NCI-H2107 (cell line): ENCODE data around the gene NTHL1.
"Not testable (repeated sequence)": the region's sequence is repeated elsewhere in the genome, so short reads cannot be mapped to it uniquely, and the experiment has no call there.

ENCODE experiments used
- DNase-seq: peaks from one replicate; lab custom pipeline; 2025; lab: John Stamatoyannopoulos, UW

The NTHL1 gene

GRCh38 chr16:2028146-2028545 lies 19.5 kb downstream of the NTHL1 start:
- DNase-seq, result no peak

GRCh38 chr16:2027024-2028010 lies 20.3 kb downstream of the NTHL1 start:
- no peak for DNase-seq

GRCh38 chr16:2026461-2027023 lies 21.1 kb downstream of the NTHL1 start, which contains the start of gene NHERF2:
TSS of gene NHERF2 (plus strand) at chr16:2026902. CDS start at chr16:2027006, 104 bp downstream.
- no peak for DNase-seq

- no peak for DNase-seq
These were observed 21.7 kb downstream of the NTHL1 start for GRCh38 chr16:2025878-2026460.

- no peak for DNase-seq
These were observed 22.4 kb downstream of the NTHL1 start for GRCh38 chr16:2025251-2025650.

- no peak for DNase-seq
These were observed 23.6 kb downstream of the NTHL1 start for GRCh38 chr16:2024032-2024420.

GRCh38 chr16:2023092-2024031 lies 24.3 kb downstream of the NTHL1 start:
- peak; percentile 85 for DNase-seq

GRCh38 chr16:2022723-2023091 lies 24.9 kb downstream of the NTHL1 start:
- no peak for DNase-seq

GRCh38 chr16:2019921-2020831 lies 27.5 kb downstream of the NTHL1 start:
- no peak for DNase-seq

- DNase-seq, result no peak
These were observed 28.1 kb downstream of the NTHL1 start, which contains the start of gene NPW for GRCh38 chr16:2019518-2019920. TSS of gene NPW (plus strand) at chr16:2019785.

GRCh38 chr16:2016407-2016922 lies 31.2 kb downstream of the NTHL1 start:
- DNase-seq, result no peak

- DNase-seq, result no peak
These were observed 31.8 kb downstream of the NTHL1 start for GRCh38 chr16:2015947-2016208.

- DNase-seq, result no peak
These were observed 32.3 kb downstream of the NTHL1 start for GRCh38 chr16:2015117-2015946.

- no peak for DNase-seq
These were observed 34.1 kb downstream of the NTHL1 start for GRCh38 chr16:2013527-2013926.

GRCh38 chr16:2011726-2012125 lies 35.9 kb downstream of the NTHL1 start:
- not testable (repeated sequence) for DNase-seq

- peak; percentile 59 for DNase-seq
These were observed 37.7 kb downstream of the NTHL1 start, which contains the start of gene ZNF598 for GRCh38 chr16:2009791-2010510. TSS of gene ZNF598 (minus strand) at chr16:2009821.

- DNase-seq, result no peak
These were observed 38.4 kb downstream of the NTHL1 start for GRCh38 chr16:2009164-2009711.

- no peak for DNase-seq
These were observed 38.9 kb downstream of the NTHL1 start for GRCh38 chr16:2008631-2009163.
